ENCODE measurements around the gene PBOV1.

The PBOV1 gene

GRCh38 chr6:138235693-138236092 is 17.4 kb upstream of the PBOV1 start:
- Histone ChIP-seq H3K9me3 (ENCODE audit: low read length) (no peaks in the 10 kb centered on the region), H3K4me1 (ENCODE audit: insufficient read depth, low read length) (no peaks in the 10 kb centered on the region), H3K27ac (ENCODE audit: low read depth, low read length) (no peak overlapping the region), H3K9ac (ENCODE audit: low read length) (no peak overlapping the region), H3K4me3 (ENCODE audit: low read depth in 1 of 2, low read length in 2 of 2) (no peak overlapping the region), H3K36me3 (ENCODE audit: insufficient read depth, low read length) (no peaks in the 10 kb centered on the region), H3K27me3 (ENCODE audit: control insufficient read depth in 1 of 2, insufficient read depth in 2 of 2, low read length in 2 of 2) (no peaks in the 10 kb centered on the region)

- H3K9ac ChIP-seq (ENCODE audit: low read length), result no peak overlapping the region
- H3K36me3 ChIP-seq (ENCODE audit: insufficient read depth, low read length), result no peaks in the 10 kb centered on the region
- H3K4me3 ChIP-seq (ENCODE audit: low read depth in 1 of 2, low read length in 2 of 2), result no peak overlapping the region
- no peak overlapping the region for H3K27ac ChIP-seq (ENCODE audit: low read depth, low read length)
- H3K4me1 ChIP-seq (ENCODE audit: insufficient read depth, low read length), result no peaks in the 10 kb centered on the region
- H3K9me3 ChIP-seq (ENCODE audit: low read length), result no peaks in the 10 kb centered on the region
- H3K27me3 ChIP-seq (ENCODE audit: control insufficient read depth in 1 of 2, insufficient read depth in 2 of 2, low read length in 2 of 2), result no peaks in the 10 kb centered on the region
These were observed 16.9 kb upstream of the PBOV1 start for GRCh38 chr6:138235205-138235604.

GRCh38 chr6:138234363-138234762 is 16.1 kb upstream of the PBOV1 start:
- H3K9me3 ChIP-seq (ENCODE audit: low read length), result no peaks in the 10 kb centered on the region
- no peaks in the 10 kb centered on the region for H3K36me3 ChIP-seq (ENCODE audit: insufficient read depth, low read length)
- no peak overlapping the region for H3K27ac ChIP-seq (ENCODE audit: low read depth, low read length)
- H3K4me3 ChIP-seq (ENCODE audit: low read depth in 1 of 2, low read length in 2 of 2), result no peak overlapping the region
- no peaks in the 10 kb centered on the region for H3K4me1 ChIP-seq (ENCODE audit: insufficient read depth, low read length)
- no peak overlapping the region for H3K9ac ChIP-seq (ENCODE audit: low read length)
- no peaks in the 10 kb centered on the region for H3K27me3 ChIP-seq (ENCODE audit: control insufficient read depth in 1 of 2, insufficient read depth in 2 of 2, low read length in 2 of 2)

- no peak overlapping the region for H3K27ac ChIP-seq (ENCODE audit: low read depth, low read length)
These were observed 13.1 kb upstream of the PBOV1 start for GRCh38 chr6:138231381-138231886.

GRCh38 chr6:138230759-138231380 is 12.6 kb upstream of the PBOV1 start:
- Histone ChIP-seq H3K27ac (ENCODE audit: low read depth, low read length) (no peak overlapping the region), H3K36me3 (ENCODE audit: insufficient read depth, low read length) (no peaks in the 10 kb centered on the region), H3K4me1 (ENCODE audit: insufficient read depth, low read length) (no peaks in the 10 kb centered on the region), H3K4me3 (ENCODE audit: low read depth in 1 of 2, low read length in 2 of 2) (no peak overlapping the region), H3K27me3 (ENCODE audit: control insufficient read depth in 1 of 2, insufficient read depth in 2 of 2, low read length in 2 of 2) (no peaks in the 10 kb centered on the region), H3K9ac (ENCODE audit: low read length) (no peak overlapping the region), H3K9me3 (ENCODE audit: low read length) (no peaks in the 10 kb centered on the region)

More at GRCh38 chr6:138231381-138231886, 13.1 kb upstream of the PBOV1 start:
- no peaks in the 10 kb centered on the region for H3K4me1 ChIP-seq (ENCODE audit: insufficient read depth, low read length)
- no peaks in the 10 kb centered on the region for H3K36me3 ChIP-seq (ENCODE audit: insufficient read depth, low read length)
- H3K9ac ChIP-seq (ENCODE audit: low read length), result no peak overlapping the region
- H3K4me3 ChIP-seq (ENCODE audit: low read depth in 1 of 2, low read length in 2 of 2), result no peak overlapping the region
- no peaks in the 10 kb centered on the region for H3K9me3 ChIP-seq (ENCODE audit: low read length)
- no peaks in the 10 kb centered on the region for H3K27me3 ChIP-seq (ENCODE audit: control insufficient read depth in 1 of 2, insufficient read depth in 2 of 2, low read length in 2 of 2)

GRCh38 chr6:138230221-138230620 is 11.9 kb upstream of the PBOV1 start:
- Histone ChIP-seq H3K27me3 (ENCODE audit: control insufficient read depth in 1 of 2, insufficient read depth in 2 of 2, low read length in 2 of 2) (no peaks in the 10 kb centered on the region), H3K27ac (ENCODE audit: low read depth, low read length) (no peak overlapping the region)

GRCh38 chr6:138229663-138230179 is 11.4 kb upstream of the PBOV1 start:
- H3K9ac ChIP-seq (ENCODE audit: low read length), result no peak overlapping the region
- no peak overlapping the region for H3K27ac ChIP-seq (ENCODE audit: low read depth, low read length)
- no peaks in the 10 kb centered on the region for H3K4me1 ChIP-seq (ENCODE audit: insufficient read depth, low read length)

More at GRCh38 chr6:138230221-138230620, 11.9 kb upstream of the PBOV1 start:
- no peaks in the 10 kb centered on the region for H3K4me1 ChIP-seq (ENCODE audit: insufficient read depth, low read length)
- H3K9ac ChIP-seq (ENCODE audit: low read length), result no peak overlapping the region
- no peaks in the 10 kb centered on the region for H3K9me3 ChIP-seq (ENCODE audit: low read length)
- H3K4me3 ChIP-seq (ENCODE audit: low read depth in 1 of 2, low read length in 2 of 2), result no peak overlapping the region
- no peaks in the 10 kb centered on the region for H3K36me3 ChIP-seq (ENCODE audit: insufficient read depth, low read length)

GRCh38 chr6:138229072-138229471 is 10.8 kb upstream of the PBOV1 start:
- no peak overlapping the region for H3K27ac ChIP-seq (ENCODE audit: low read depth, low read length)
- H3K4me1 ChIP-seq (ENCODE audit: insufficient read depth, low read length), result no peaks in the 10 kb centered on the region
- H3K4me3 ChIP-seq (ENCODE audit: low read depth in 1 of 2, low read length in 2 of 2), result no peak overlapping the region
- H3K9me3 ChIP-seq (ENCODE audit: low read length), result no peaks in the 10 kb centered on the region
- no peak overlapping the region for H3K9ac ChIP-seq (ENCODE audit: low read length)
- H3K27me3 ChIP-seq (ENCODE audit: control insufficient read depth in 1 of 2, insufficient read depth in 2 of 2, low read length in 2 of 2), result no peaks in the 10 kb centered on the region
- no peaks in the 10 kb centered on the region for H3K36me3 ChIP-seq (ENCODE audit: insufficient read depth, low read length)

More at GRCh38 chr6:138229663-138230179, 11.4 kb upstream of the PBOV1 start:
- Histone ChIP-seq H3K4me3 (ENCODE audit: low read depth in 1 of 2, low read length in 2 of 2) (no peak overlapping the region), H3K9me3 (ENCODE audit: low read length) (no peaks in the 10 kb centered on the region), H3K36me3 (ENCODE audit: insufficient read depth, low read length) (no peaks in the 10 kb centered on the region), H3K27me3 (ENCODE audit: control insufficient read depth in 1 of 2, insufficient read depth in 2 of 2, low read length in 2 of 2) (no peaks in the 10 kb centered on the region)

- Histone ChIP-seq H3K9me3 (ENCODE audit: low read length) (no peaks in the 10 kb centered on the region), H3K27ac (ENCODE audit: low read depth, low read length) (no peak overlapping the region), H3K4me1 (ENCODE audit: insufficient read depth, low read length) (no peaks in the 10 kb centered on the region), H3K36me3 (ENCODE audit: insufficient read depth, low read length) (no peaks in the 10 kb centered on the region), H3K9ac (ENCODE audit: low read length) (no peak overlapping the region), H3K27me3 (ENCODE audit: control insufficient read depth in 1 of 2, insufficient read depth in 2 of 2, low read length in 2 of 2) (no peaks in the 10 kb centered on the region), H3K4me3 (ENCODE audit: low read depth in 1 of 2, low read length in 2 of 2) (no peak overlapping the region)
These were observed 9.1 kb upstream of the PBOV1 start for GRCh38 chr6:138227316-138227781.

GRCh38 chr6:138226700-138227315 is 8.5 kb upstream of the PBOV1 start:
- no peaks in the 10 kb centered on the region for H3K27me3 ChIP-seq (ENCODE audit: control insufficient read depth in 1 of 2, insufficient read depth in 2 of 2, low read length in 2 of 2)
- H3K9ac ChIP-seq (ENCODE audit: low read length), result no peak overlapping the region
- no peak overlapping the region for H3K27ac ChIP-seq (ENCODE audit: low read depth, low read length)
- no peak overlapping the region for H3K4me3 ChIP-seq (ENCODE audit: low read depth in 1 of 2, low read length in 2 of 2)
- H3K4me1 ChIP-seq (ENCODE audit: insufficient read depth, low read length), result no peaks in the 10 kb centered on the region
- H3K9me3 ChIP-seq (ENCODE audit: low read length), result no peaks in the 10 kb centered on the region
- H3K36me3 ChIP-seq (ENCODE audit: insufficient read depth, low read length), result no peaks in the 10 kb centered on the region

GRCh38 chr6:138225953-138226352 is 7.7 kb upstream of the PBOV1 start:
- no peak overlapping the region for H3K27ac ChIP-seq (ENCODE audit: low read depth, low read length)
- no peak overlapping the region for H3K4me3 ChIP-seq (ENCODE audit: low read depth in 1 of 2, low read length in 2 of 2)
- H3K27me3 ChIP-seq (ENCODE audit: control insufficient read depth in 1 of 2, insufficient read depth in 2 of 2, low read length in 2 of 2), result no peaks in the 10 kb centered on the region
- no peaks in the 10 kb centered on the region for H3K4me1 ChIP-seq (ENCODE audit: insufficient read depth, low read length)
- no peak overlapping the region for H3K9ac ChIP-seq (ENCODE audit: low read length)
- no peaks in the 10 kb centered on the region for H3K36me3 ChIP-seq (ENCODE audit: insufficient read depth, low read length)
- H3K9me3 ChIP-seq (ENCODE audit: low read length), result no peaks in the 10 kb centered on the region

Data from muscle layer of colon (tissue), 2 donors.